ENCODE results near the gene LCE5A. TPM values are rescaled to one million over a fixed set of nuclear protein-coding genes. Genes with fewer than 3 reads are reported as not detected.
"Not testable (repeated sequence)": the region's sequence is repeated elsewhere in the genome, so short reads cannot be mapped to it uniquely, and the experiment has no call there.

LCE5A gene
- total RNA-seq, 1 experiment from 2014 or later, result not detected

GRCh38 chr1:152487871-152488270, 22.7 kb upstream of the LCE5A start:
- intact Hi-C loops (cut with micrococcal nuclease; ENCODE audit: unreplicated experiment), result no loop called here
- BruUV-seq (replicated peaks), result no TSS peak
- Mint-ChIP-seq H3K27ac (ENCODE audit: unreplicated experiment) (no peak overlapping the region), H3K9me3 (ENCODE audit: low read depth, unreplicated experiment) (no peaks in the 10 kb centered on the region), H3K27me3 (ENCODE audit: unreplicated experiment) (peaks cover 38% of the 10 kb centered on the region), H3K4me1 (ENCODE audit: low read depth, unreplicated experiment) (no peaks in the 10 kb centered on the region), H3K36me3 (ENCODE audit: insufficient read depth, unreplicated experiment) (no peaks in the 10 kb centered on the region), H3K4me3 (ENCODE audit: low read depth, unreplicated experiment) (no peak overlapping the region)
- CTCF ChIA-PET, result no interaction called here
- no peak for DNase-seq
- TF ChIP-seq CTCF (IDR thresholded peaks at IDR 0.05; ENCODE audit: unreplicated experiment), result no peak

GRCh38 chr1:152491537-152491936, 19.1 kb upstream of the LCE5A start:
- intact Hi-C loops (cut with micrococcal nuclease; ENCODE audit: unreplicated experiment), result loop anchor here (10.0 kb wide), 1 partner anchor 253 kb away; no protein-coding TSS in a partner anchor
- DNase-seq; H3K36me3 Mint-ChIP-seq (ENCODE audit: insufficient read depth, unreplicated experiment); H3K4me3 Mint-ChIP-seq (ENCODE audit: low read depth, unreplicated experiment); H3K4me1 Mint-ChIP-seq (ENCODE audit: low read depth, unreplicated experiment); H3K27ac Mint-ChIP-seq (ENCODE audit: unreplicated experiment); H3K9me3 Mint-ChIP-seq (ENCODE audit: low read depth, unreplicated experiment); H3K27me3 Mint-ChIP-seq (ENCODE audit: unreplicated experiment); BruUV-seq (replicated peaks): not testable (repeated sequence)
- CTCF ChIA-PET, result interaction anchor here (0.9 to 1.2 kb wide), 2 partner anchors 13 to 42 kb away, joined by 3 read pairs; no protein-coding TSS in a partner anchor

GRCh38 chr1:152495066-152495675, 15.4 kb upstream of the LCE5A start:
- intact Hi-C loops (cut with micrococcal nuclease; ENCODE audit: unreplicated experiment), result loop anchor here (10.0 kb wide), 1 partner anchor 250 kb away; no protein-coding TSS in a partner anchor
- Mint-ChIP-seq H3K36me3 (ENCODE audit: insufficient read depth, unreplicated experiment) (no peaks in the 10 kb centered on the region), H3K27me3 (ENCODE audit: unreplicated experiment) (peaks cover 12% of the 10 kb centered on the region), H3K4me1 (ENCODE audit: low read depth, unreplicated experiment) (no peaks in the 10 kb centered on the region), H3K27ac (ENCODE audit: unreplicated experiment) (no peak overlapping the region), H3K4me3 (ENCODE audit: low read depth, unreplicated experiment) (no peak overlapping the region), H3K9me3 (ENCODE audit: low read depth, unreplicated experiment) (no peaks in the 10 kb centered on the region)
- BruUV-seq (replicated peaks), result no TSS peak
- peak; percentile 74 for DNase-seq
- peak; percentile 64 for TF ChIP-seq CTCF (IDR thresholded peaks at IDR 0.05; ENCODE audit: unreplicated experiment)
- CTCF ChIA-PET, result no interaction called here

GRCh38 chr1:152497273-152497672, 13.3 kb upstream of the LCE5A start:
- H3K4me1 Mint-ChIP-seq (ENCODE audit: low read depth, unreplicated experiment), result no peaks in the 10 kb centered on the region
- peaks cover 22% of the 10 kb centered on the region for H3K27me3 Mint-ChIP-seq (ENCODE audit: unreplicated experiment)
- H3K27ac Mint-ChIP-seq (ENCODE audit: unreplicated experiment), result no peak overlapping the region
- BruUV-seq (replicated peaks), result no TSS peak
- H3K4me3 Mint-ChIP-seq (ENCODE audit: low read depth, unreplicated experiment), result no peak overlapping the region
- H3K36me3 Mint-ChIP-seq (ENCODE audit: insufficient read depth, unreplicated experiment), result no peaks in the 10 kb centered on the region
- peak; percentile 57 for TF ChIP-seq CTCF (IDR thresholded peaks at IDR 0.05; ENCODE audit: unreplicated experiment)
- no peaks in the 10 kb centered on the region for H3K9me3 Mint-ChIP-seq (ENCODE audit: low read depth, unreplicated experiment)
- DNase-seq, result peak; percentile 47
- intact Hi-C loops (cut with micrococcal nuclease; ENCODE audit: unreplicated experiment), result loop anchor here (1.0 to 10.0 kb wide), 2 partner anchors 36 to 248 kb away; no protein-coding TSS in a partner anchor
- CTCF ChIA-PET, result no interaction called here

- Mint-ChIP-seq H3K9me3 (ENCODE audit: low read depth, unreplicated experiment) (no peaks in the 10 kb centered on the region), H3K36me3 (ENCODE audit: insufficient read depth, unreplicated experiment) (no peaks in the 10 kb centered on the region), H3K27ac (ENCODE audit: unreplicated experiment) (no peak overlapping the region), H3K4me1 (ENCODE audit: low read depth, unreplicated experiment) (no peaks in the 10 kb centered on the region), H3K27me3 (ENCODE audit: unreplicated experiment) (peaks cover 53% of the 10 kb centered on the region), H3K4me3 (ENCODE audit: low read depth, unreplicated experiment) (no peak overlapping the region)
- CTCF ChIA-PET, result interaction anchor here (1.4 kb wide), 1 partner anchor 15 kb away, joined by 3 read pairs; no protein-coding TSS in a partner anchor
- no peak for DNase-seq
- intact Hi-C loops (cut with micrococcal nuclease; ENCODE audit: unreplicated experiment), result no loop called here
- no peak for TF ChIP-seq CTCF (IDR thresholded peaks at IDR 0.05; ENCODE audit: unreplicated experiment)
- BruUV-seq (replicated peaks), result no TSS peak
Measured at GRCh38 chr1:152501704-152502103, 8.9 kb upstream of the LCE5A start.

All from Calu3 (cell line).